HG02759 (cell line): ENCODE results near the gene PIEZO1.
"Not testable (repeated sequence)": the region's sequence is repeated elsewhere in the genome, so short reads cannot be mapped to it uniquely, and the experiment has no call there.

Experiments
- ATAC-seq: cut with Tn5 transposase; IDR thresholded peaks from one replicate; pipeline ENCODE4 v1.9.1; 2021; ENCODE audit warnings: mild to moderate bottlenecking, moderate library complexity; ENCODE audit not compliant: unreplicated experiment

PIEZO1 gene

GRCh38 chr16:88804552-88805339 is 19.7 kb upstream of the PIEZO1 start:
- no peak for ATAC-seq

GRCh38 chr16:88804173-88804551 is 19.1 kb upstream of the PIEZO1 start:
- ATAC-seq: no peak

- ATAC-seq: peak; percentile 71
Measured at GRCh38 chr16:88803264-88803987, 18.4 kb upstream of the PIEZO1 start, which contains the start of gene CDT1. TSS of gene CDT1 (plus strand) at chr16:88803789. CDS start at chr16:88803832, 43 bp downstream.

- ATAC-seq: no peak
Measured at GRCh38 chr16:88800277-88800592, 15.2 kb upstream of the PIEZO1 start.

- no peak for ATAC-seq
Measured at GRCh38 chr16:88799569-88800276, 14.7 kb upstream of the PIEZO1 start.

GRCh38 chr16:88798772-88799455 is 13.9 kb upstream of the PIEZO1 start:
- ATAC-seq: no peak

GRCh38 chr16:88798073-88798472 is 13.1 kb upstream of the PIEZO1 start:
- ATAC-seq: no peak

- ATAC-seq: no peak
Measured at GRCh38 chr16:88796278-88796677, 11.3 kb upstream of the PIEZO1 start.

- no peak for ATAC-seq
Measured at GRCh38 chr16:88793251-88793954, 8.4 kb upstream of the PIEZO1 start.

- no peak for ATAC-seq
Measured at GRCh38 chr16:88792668-88793250, 7.7 kb upstream of the PIEZO1 start.

- no peak for ATAC-seq
Measured at GRCh38 chr16:88792078-88792550, 7.1 kb upstream of the PIEZO1 start.

GRCh38 chr16:88790312-88791211 is 5.5 kb upstream of the PIEZO1 start:
- ATAC-seq: no peak

- no peak for ATAC-seq
Measured at GRCh38 chr16:88789594-88789993, 4.6 kb upstream of the PIEZO1 start.

- ATAC-seq: not testable (repeated sequence)
Measured at GRCh38 chr16:88788749-88789148, 3.7 kb upstream of the PIEZO1 start.

- no peak for ATAC-seq
Measured at GRCh38 chr16:88787579-88788314, 2.7 kb upstream of the PIEZO1 start.

GRCh38 chr16:88784856-88785105 is 239 bp downstream of the PIEZO1 start:
- peak; percentile 33 for ATAC-seq

- peak; percentile 36 for ATAC-seq
Measured at GRCh38 chr16:88784074-88784855, 755 bp downstream of the PIEZO1 start.
